SK-N-SH treated with all-trans-retinoic acid at 6 μM for 48 hours (cell line): ENCODE measurements around the gene ELOVL6.

Source experiments
- ATAC-seq: fragments of 200-7000 bp; cut with Tn5 transposase; 3 replicates; pipeline ENCODE4 v1.9.1; 2020; ENCODE audit warnings: mild to moderate bottlenecking, moderate library complexity
- ARNTL ChIP-seq: fragments of 450-650 bp; formaldehyde crosslinking; IDR thresholded peaks from 2 replicates; pipeline ENCODE4 v1.5.0; 2020; ENCODE audit warnings: low read depth, mild to moderate bottlenecking, moderate library complexity, borderline replicate concordance
- CSDC2 ChIP-seq: fragments of 250-450 bp; sonication (Bioruptor Pico); IDR thresholded peaks from 2 replicates; pipeline ENCODE4 v1.5.0; 2020; ENCODE audit warnings: mild to moderate bottlenecking, moderate library complexity
- CSRNP3 ChIP-seq: fragments of 250-450 bp; sonication (Bioruptor Pico); IDR thresholded peaks from 2 replicates; pipeline ENCODE4 v1.5.1; 2021; ENCODE audit warnings: mild to moderate bottlenecking, moderate library complexity
- ESRRG ChIP-seq: fragments of 250-450 bp; sonication (Bioruptor Pico); IDR thresholded peaks from 2 replicates; pipeline ENCODE4 v1.6.1; 2021; ENCODE audit warnings: mild to moderate bottlenecking
- GLIS3 ChIP-seq: fragments of 250-450 bp; sonication (Bioruptor Pico); IDR thresholded peaks from 2 replicates; pipeline ENCODE4 v1.5.0; 2020; ENCODE audit warnings: mild to moderate bottlenecking, moderate library complexity
- ISL1 ChIP-seq: fragments of 250-450 bp; sonication (Bioruptor Pico); IDR thresholded peaks from 2 replicates; pipeline ENCODE4 v2.1.2; 2022; ENCODE audit warnings: mild to moderate bottlenecking, moderate library complexity
- OSR1 ChIP-seq: fragments of 250-450 bp; sonication (Bioruptor Pico); IDR thresholded peaks from 2 replicates; pipeline ENCODE4 v1.8.0; 2022; ENCODE audit warnings: moderate library complexity, mild to moderate bottlenecking, inconsistent platforms
- PATZ1 ChIP-seq: fragments of 250-450 bp; sonication (Bioruptor Pico); IDR thresholded peaks from 2 replicates; pipeline ENCODE4 v1.8.0; 2020; ENCODE audit warnings: mild to moderate bottlenecking, moderate library complexity, borderline replicate concordance
- POU6F1 ChIP-seq: fragments of 250-450 bp; sonication (Bioruptor Pico); IDR thresholded peaks from 2 replicates; pipeline ENCODE4 v1.8.0; 2021; ENCODE audit warnings: low read depth, mild to moderate bottlenecking, moderate library complexity, borderline replicate concordance
- TCF4 ChIP-seq: fragments of 250-450 bp; sonication (Bioruptor Pico); IDR thresholded peaks from 2 replicates; pipeline ENCODE4 v1.8.0; 2021; ENCODE audit warnings: mild to moderate bottlenecking, moderate library complexity, borderline replicate concordance
- TSHZ2 ChIP-seq: fragments of 250-450 bp; sonication (Bioruptor Pico); IDR thresholded peaks from 2 replicates; pipeline ENCODE4 v1.5.0; 2020; ENCODE audit warnings: mild to moderate bottlenecking, moderate library complexity
- ZC3H10 ChIP-seq: fragments of 250-450 bp; sonication (Bioruptor Pico); IDR thresholded peaks from 2 replicates; pipeline ENCODE4 v1.5.1; 2021; ENCODE audit warnings: mild to moderate bottlenecking, moderate library complexity
- ZFP3 ChIP-seq: fragments of 250-450 bp; sonication (Bioruptor Pico); IDR thresholded peaks from 2 replicates; pipeline ENCODE4 v1.5.0; 2020; ENCODE audit warnings: mild to moderate bottlenecking, moderate library complexity
- ZFP30 ChIP-seq: fragments of 450-650 bp; formaldehyde crosslinking; IDR thresholded peaks from 2 replicates; pipeline ENCODE4 v1.5.0; 2022; ENCODE audit warnings: mild to moderate bottlenecking, moderate library complexity
- ZNF565 ChIP-seq: fragments of 450-650 bp; formaldehyde crosslinking; conservative IDR thresholded peaks from 2 replicates; pipeline ENCODE4 v1.5.0; 2020; ENCODE audit warnings: low read depth, mild to moderate bottlenecking, moderate library complexity
- ZNF70 ChIP-seq: fragments of 450-650 bp; formaldehyde crosslinking; IDR thresholded peaks from 2 replicates; pipeline ENCODE4 v1.5.0; 2020; ENCODE audit warnings: mild to moderate bottlenecking, moderate library complexity
- ZNF8 ChIP-seq: fragments of 450-650 bp; formaldehyde crosslinking; IDR thresholded peaks from 2 replicates; pipeline ENCODE4 v1.5.0; 2020; ENCODE audit warnings: mild to moderate bottlenecking, moderate library complexity

The ELOVL6 gene

GRCh38 chr4:110058677-110059076 lies 139.7 kb downstream of the ELOVL6 start (continued):
- no peak for TF ChIP-seq TSHZ2 (CRISPR knock-in tag)
- TF ChIP-seq ZNF70: no peak
- TF ChIP-seq POU6F1: no peak
- TF ChIP-seq GLIS3 (CRISPR knock-in tag): no peak
- TF ChIP-seq ARNTL: no peak
- no peak for TF ChIP-seq ISL1 (CRISPR knock-in tag)
- no peak for TF ChIP-seq TCF4 (CRISPR knock-in tag)
- TF ChIP-seq OSR1 (CRISPR knock-in tag): no peak
- no peak for TF ChIP-seq ZC3H10 (CRISPR knock-in tag)

GRCh38 chr4:110055158-110055768 lies 143.2 kb downstream of the ELOVL6 start:
- peak; percentile 48; the same call in 1 of the 3 replicates for ATAC-seq
- TF ChIP-seq ZFP3 (no peak), ARNTL (no peak), ESRRG (CRISPR knock-in tag) (no peak), ZNF8 (CRISPR knock-in tag) (no peak)

GRCh38 chr4:110049951-110050925 lies 148.2 kb downstream of the ELOVL6 start:
- peak; percentile 64; the same call in 2 of the 3 replicates for ATAC-seq
- TF ChIP-seq ZNF565 (CRISPR knock-in tag): no peak
- TF ChIP-seq TSHZ2 (CRISPR knock-in tag): no peak
- no peak for TF ChIP-seq CSDC2 (CRISPR knock-in tag)
- no peak for TF ChIP-seq CSRNP3
- no peak for TF ChIP-seq ZFP30 (CRISPR knock-in tag)
- TF ChIP-seq ISL1 (CRISPR knock-in tag): no peak
- TF ChIP-seq ESRRG (CRISPR knock-in tag): no peak
- no peak for TF ChIP-seq ZFP3
- TF ChIP-seq PATZ1 (CRISPR knock-in tag): no peak
- TF ChIP-seq, all 23 proteins: peak for 0
